Measurements from ENCODE around the gene HOXA3.

Gene HOXA3

DNA sequence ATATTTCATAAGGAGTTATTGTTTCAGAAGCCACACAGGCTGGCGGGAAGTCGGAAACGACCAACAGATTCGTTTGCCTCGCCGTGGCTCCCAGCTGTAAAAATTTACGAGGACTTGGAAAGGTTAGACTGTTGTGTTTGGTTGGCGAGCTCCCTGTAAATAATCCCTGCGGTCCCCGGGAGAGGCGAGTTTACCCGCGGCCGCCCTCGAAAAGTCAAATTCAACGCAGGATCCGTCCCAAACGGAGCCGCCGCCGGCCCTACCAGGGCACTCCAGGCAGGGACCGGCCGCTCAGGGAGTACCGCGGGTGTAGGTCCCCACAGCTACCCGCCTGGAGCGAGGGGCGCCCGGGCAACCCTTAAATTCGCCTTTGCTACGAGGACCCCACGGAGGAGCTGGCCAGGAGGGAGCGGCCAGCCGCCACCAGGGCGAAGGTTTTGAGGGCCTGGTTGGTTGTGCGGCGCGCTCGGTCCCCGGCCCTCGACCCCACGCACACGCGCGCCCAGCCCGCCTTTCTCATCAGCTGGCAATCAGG, 13.7 kb upstream of the HOXA3 start:
- POLR2A ChIA-PET = interaction anchor here (0.6 to 2.1 kb wide), 4 partner anchors 9 to 19 kb away, joined by 3 to 9 read pairs (median 3); partner anchors contain the start of genes HOXA11, HOXA3 and HOXA7
- CTCF ChIA-PET = interaction anchor here (0.7 to 2.2 kb wide), 9 partner anchors 9 to 794 kb away, joined by 3 to 12 read pairs (median 6); partner anchors contain the start of genes HOXA3 and HOXA7
- H3K4me3 ChIP-seq (ENCODE audit: control insufficient read depth in 1 of 7, extremely low read depth in 1 of 7, insufficient read depth in 4 of 7, low read depth in 2 of 7, low read length in 6 of 7) = peak overlapping the region; percentile 34 to 100 (median 87)
- peak in 1 of 3 donors; percentile 31 for DNase-seq
- peak overlapping the region; percentile 92 to 96 for H3K27ac ChIP-seq (ENCODE audit: insufficient read depth in 1 of 2, low read depth in 1 of 2, low read length in 2 of 2, poor library complexity in 1 of 2, severe bottlenecking in 2 of 2)
- peaks cover 0 to 55% (median 12%) of the 10 kb centered on the region in 4 experiments for H3K36me3 ChIP-seq (ENCODE audit: control insufficient read depth in 4 of 4, insufficient read depth in 4 of 4, low read length in 3 of 4)
- no peaks in the 10 kb centered on the region for H3K27me3 ChIP-seq (replicated peaks in 2 of 5; ENCODE audit: control insufficient read depth in 4 of 5, insufficient read depth in 5 of 5, low read length in 4 of 5)
- peaks cover 19 to 67% (median 46%) of the 10 kb centered on the region in 4 experiments for H3K4me1 ChIP-seq (ENCODE audit: control extremely low read depth in 1 of 4, control insufficient read depth in 4 of 4, insufficient read depth in 4 of 4, low read length in 3 of 4)
- H3K9me3 ChIP-seq (ENCODE audit: control extremely low read depth in 1 of 5, control insufficient read depth in 4 of 5, insufficient read depth in 2 of 5, low read depth in 1 of 5, low read length in 4 of 5) = no peaks in the 10 kb centered on the region
- under 1% methylated on average over 41 of the region's 46 CpGs for WGBS (ENCODE audit: insufficient coverage)

DNA sequence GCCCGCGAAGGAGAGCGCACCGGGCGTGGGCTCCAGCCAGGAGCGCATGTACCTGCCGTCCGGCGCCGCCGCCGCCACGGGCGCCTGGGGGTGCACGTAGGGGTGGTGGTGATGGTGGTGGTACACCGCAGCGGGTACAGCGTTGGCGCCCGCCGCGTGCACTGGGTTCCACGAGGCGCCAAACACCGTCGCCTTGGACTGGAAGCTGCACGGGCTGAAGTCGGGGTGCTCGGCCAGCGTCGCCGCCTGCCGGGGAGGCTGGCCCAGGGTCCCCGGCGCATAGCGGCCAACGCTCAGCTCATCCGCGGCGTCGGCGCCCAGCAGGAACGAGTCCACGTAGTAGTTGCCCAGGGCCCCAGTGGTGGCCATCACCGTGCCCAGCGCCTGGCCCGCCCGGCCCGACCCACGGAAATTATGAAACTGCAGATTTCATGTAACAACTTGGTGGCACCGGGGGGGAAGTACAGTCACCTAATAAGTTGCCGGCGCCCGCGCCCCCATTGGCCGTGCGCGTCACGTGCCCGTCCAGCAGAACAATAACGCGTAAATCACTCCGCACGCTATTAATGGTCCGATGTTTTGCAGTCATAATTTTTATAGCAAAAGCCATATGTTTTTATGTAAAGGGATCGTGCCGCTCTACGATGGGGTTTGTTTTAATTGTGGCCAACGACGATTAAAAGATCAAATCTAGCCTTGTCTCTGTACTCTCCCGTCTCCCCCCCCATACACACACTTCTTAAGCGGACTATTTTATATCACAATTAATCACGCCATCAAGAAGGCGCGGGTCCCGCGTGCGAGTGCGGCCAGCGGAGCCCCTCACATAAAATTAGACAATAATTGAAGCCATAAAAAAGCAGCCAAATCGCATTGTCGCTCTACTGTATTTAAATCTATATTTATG, 13.0 kb upstream of the HOXA3 start, which contains the start of gene HOXA9:
Gene HOXA9 (minus strand): TSS at position 449 of the 907 bp plus-strand sequence. CDS start 80 bp downstream, at position 369.
- peaks cover 16 to 65% (median 51%) of the 10 kb centered on the region in 4 experiments for H3K4me1 ChIP-seq (ENCODE audit: control extremely low read depth in 1 of 4, control insufficient read depth in 4 of 4, insufficient read depth in 4 of 4, low read length in 3 of 4)
- ChIA-PET CTCF (interaction anchor here (0.7 to 2.2 kb wide), 7 partner anchors 8 to 793 kb away, joined by 3 to 12 read pairs (median 6); partner anchors contain the start of genes HOXA3 and HOXA7), POLR2A (interaction anchor here (0.6 to 2.1 kb wide), 2 partner anchors 9 to 20 kb away, joined by 3 to 9 read pairs; partner anchors contain the start of genes HOXA11 and HOXA7)
- H3K4me3 ChIP-seq (ENCODE audit: control insufficient read depth in 1 of 7, extremely low read depth in 1 of 7, insufficient read depth in 4 of 7, low read depth in 2 of 7, low read length in 6 of 7) = peak within 1 kb of the TSS; percentile 73 to 100 (median 87)
- H3K9me3 ChIP-seq (ENCODE audit: control extremely low read depth in 1 of 5, control insufficient read depth in 4 of 5, insufficient read depth in 2 of 5, low read depth in 1 of 5, low read length in 4 of 5) = no peaks in the 10 kb centered on the region
- peaks cover 0 to 52% (median 12%) of the 10 kb centered on the region in 4 experiments for H3K36me3 ChIP-seq (ENCODE audit: control insufficient read depth in 4 of 4, insufficient read depth in 4 of 4, low read length in 3 of 4)
- peak within 1 kb of the TSS; percentile 92 to 96 for H3K27ac ChIP-seq (ENCODE audit: insufficient read depth in 1 of 2, low read depth in 1 of 2, low read length in 2 of 2, poor library complexity in 1 of 2, severe bottlenecking in 2 of 2)
- peak; percentile 95 to 98 (median 97) for DNase-seq
- no peaks in the 10 kb centered on the region for H3K27me3 ChIP-seq (replicated peaks in 2 of 5; ENCODE audit: control insufficient read depth in 4 of 5, insufficient read depth in 5 of 5, low read length in 4 of 5)
- WGBS (ENCODE audit: insufficient coverage) = 0% methylated on average over 55 of the region's 82 CpGs

DNA sequence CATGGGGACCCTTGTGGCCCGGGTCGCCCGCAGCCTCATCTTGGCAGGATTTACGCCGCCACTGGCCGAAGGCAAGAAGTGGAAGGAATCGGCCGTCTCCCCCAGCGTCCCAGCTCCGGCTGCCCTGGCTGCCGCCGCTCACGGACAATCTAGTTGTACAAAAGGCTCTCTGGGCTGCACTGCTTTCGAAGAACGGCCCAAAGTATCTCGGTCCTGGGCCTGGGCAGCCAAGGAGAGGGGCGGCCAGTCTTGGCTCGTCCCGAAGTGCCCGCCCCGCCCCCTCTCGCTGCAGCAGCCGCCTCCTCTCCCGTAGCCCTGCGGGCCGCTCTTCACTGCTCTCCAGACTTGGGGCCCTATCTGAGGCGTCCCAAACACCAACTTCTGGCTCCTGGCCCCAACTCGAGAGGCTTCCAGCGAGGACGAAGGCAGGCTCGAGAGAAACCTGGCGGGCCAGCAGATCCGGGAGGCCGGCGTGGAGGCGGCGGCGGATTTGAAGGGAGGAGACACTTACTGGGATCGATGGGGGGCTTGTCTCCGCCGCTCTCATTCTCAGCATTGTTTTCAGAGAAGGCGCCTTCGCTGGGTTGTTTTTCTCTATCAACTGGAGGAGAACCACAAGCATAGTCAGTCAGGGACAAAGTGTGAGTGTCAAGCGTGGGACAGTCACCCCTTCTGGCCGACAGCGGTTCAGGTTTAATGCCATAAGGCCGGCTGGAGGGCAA, 12.1 kb upstream of the HOXA3 start:
- peak overlapping the region; percentile 92 to 96 for H3K27ac ChIP-seq (ENCODE audit: insufficient read depth in 1 of 2, low read depth in 1 of 2, low read length in 2 of 2, poor library complexity in 1 of 2, severe bottlenecking in 2 of 2)
- H3K36me3 ChIP-seq (ENCODE audit: control insufficient read depth in 4 of 4, insufficient read depth in 4 of 4, low read length in 3 of 4) = peaks cover 0 to 50% (median 12%) of the 10 kb centered on the region in 4 experiments
- peak overlapping the region; percentile 73 to 100 (median 87) for H3K4me3 ChIP-seq (ENCODE audit: control insufficient read depth in 1 of 7, extremely low read depth in 1 of 7, insufficient read depth in 4 of 7, low read depth in 2 of 7, low read length in 6 of 7)
- peak in 1 of 3 donors; percentile 72 for DNase-seq
- under 1% methylated on average over 39 of the region's 47 CpGs for WGBS (ENCODE audit: insufficient coverage)
- H3K4me1 ChIP-seq (ENCODE audit: control extremely low read depth in 1 of 4, control insufficient read depth in 4 of 4, insufficient read depth in 4 of 4, low read length in 3 of 4) = peaks cover 15 to 70% (median 59%) of the 10 kb centered on the region in 4 experiments
- no peaks in the 10 kb centered on the region for H3K27me3 ChIP-seq (replicated peaks in 2 of 5; ENCODE audit: control insufficient read depth in 4 of 5, insufficient read depth in 5 of 5, low read length in 4 of 5)
- H3K9me3 ChIP-seq (ENCODE audit: control extremely low read depth in 1 of 5, control insufficient read depth in 4 of 5, insufficient read depth in 2 of 5, low read depth in 1 of 5, low read length in 4 of 5) = no peaks in the 10 kb centered on the region
- ChIA-PET CTCF (interaction anchor here (0.7 to 4.6 kb wide), 6 partner anchors 11 to 310 kb away, joined by 3 to 84 read pairs (median 14); partner anchors contain the start of genes HOXA10, HOXA3 and HOXA6), POLR2A (interaction anchor here (2.1 kb wide), 1 partner anchor 8 kb away, joined by 9 read pairs; the partner anchor contains the start of gene HOXA7)

DNA sequence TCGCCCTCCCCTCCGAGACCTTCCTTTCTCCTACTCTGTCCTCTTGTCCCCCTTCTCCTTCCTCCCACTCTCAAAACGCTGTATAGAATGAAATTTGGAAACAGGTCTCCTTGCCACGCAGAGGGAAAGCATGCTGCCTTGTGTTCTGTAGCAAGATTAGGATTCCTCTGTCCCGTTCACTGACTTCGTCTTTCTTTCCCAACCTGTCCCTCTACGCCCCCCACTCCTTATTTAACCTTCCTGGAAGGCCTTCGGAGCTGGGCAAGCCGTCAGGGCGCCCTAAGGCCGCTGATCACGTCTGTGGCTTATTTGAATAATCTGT, 11.6 kb upstream of the HOXA3 start:
- H3K27me3 ChIP-seq (replicated peaks in 2 of 5; ENCODE audit: control insufficient read depth in 4 of 5, insufficient read depth in 5 of 5, low read length in 4 of 5) = no peaks in the 10 kb centered on the region
- DNase-seq = no peak
- peaks cover 0 to 47% (median 12%) of the 10 kb centered on the region in 4 experiments for H3K36me3 ChIP-seq (ENCODE audit: control insufficient read depth in 4 of 4, insufficient read depth in 4 of 4, low read length in 3 of 4)
- peak overlapping the region; percentile 92 to 96 for H3K27ac ChIP-seq (ENCODE audit: insufficient read depth in 1 of 2, low read depth in 1 of 2, low read length in 2 of 2, poor library complexity in 1 of 2, severe bottlenecking in 2 of 2)
- POLR2A ChIA-PET = no interaction called here
- WGBS (ENCODE audit: insufficient coverage) = 0% methylated on average over 10 of the region's 12 CpGs
- H3K9me3 ChIP-seq (ENCODE audit: control extremely low read depth in 1 of 5, control insufficient read depth in 4 of 5, insufficient read depth in 2 of 5, low read depth in 1 of 5, low read length in 4 of 5) = no peaks in the 10 kb centered on the region
- peaks cover 18 to 72% (median 64%) of the 10 kb centered on the region in 4 experiments for H3K4me1 ChIP-seq (ENCODE audit: control extremely low read depth in 1 of 4, control insufficient read depth in 4 of 4, insufficient read depth in 4 of 4, low read length in 3 of 4)
- CTCF ChIA-PET = interaction anchor here (0.7 to 4.6 kb wide), 6 partner anchors 10 to 794 kb away, joined by 3 to 84 read pairs (median 16); partner anchors contain the start of genes HOXA10, HOXA3 and HOXA6
- peak overlapping the region; percentile 73 to 100 (median 87) for H3K4me3 ChIP-seq (ENCODE audit: control insufficient read depth in 1 of 7, extremely low read depth in 1 of 7, insufficient read depth in 4 of 7, low read depth in 2 of 7, low read length in 6 of 7)

DNA sequence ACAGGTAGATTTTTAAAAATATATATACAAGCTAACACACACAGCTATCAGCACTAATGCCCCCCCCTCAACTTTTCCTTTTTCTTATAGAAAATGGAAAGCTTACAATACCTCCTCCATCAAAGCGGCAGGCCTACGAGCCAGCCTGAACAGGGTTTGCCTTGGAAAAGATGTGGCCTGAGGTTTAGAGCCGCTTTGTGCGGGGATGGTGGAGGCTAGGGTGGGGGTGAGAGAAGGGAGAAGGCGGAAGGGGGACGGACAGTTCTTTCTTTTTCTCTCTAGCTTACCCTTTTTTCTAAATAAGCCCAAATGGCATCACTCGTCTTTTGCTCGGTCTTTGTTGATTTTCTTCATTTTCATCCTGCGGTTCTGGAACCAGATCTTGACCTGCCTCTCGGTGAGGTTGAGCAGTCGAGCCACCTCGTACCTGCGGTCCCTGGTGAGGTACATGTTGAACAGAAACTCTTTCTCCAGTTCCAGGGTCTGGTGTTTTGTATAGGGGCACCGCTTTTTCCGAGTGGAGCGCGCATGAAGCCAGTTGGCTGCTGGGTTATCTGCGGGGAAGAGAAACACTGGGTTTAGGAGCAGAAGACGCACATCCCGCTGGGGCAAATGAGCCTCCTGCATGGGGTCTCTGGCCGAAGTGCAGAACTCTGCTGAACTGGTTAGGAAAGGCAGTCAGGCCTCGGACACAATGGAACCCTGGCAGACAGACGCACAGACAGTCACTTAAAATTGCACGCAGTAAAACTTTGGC, 11.1 kb upstream of the HOXA3 start:
- Histone ChIP-seq H3K4me3 (ENCODE audit: control insufficient read depth in 1 of 7, extremely low read depth in 1 of 7, insufficient read depth in 4 of 7, low read depth in 2 of 7, low read length in 6 of 7) (peak overlapping the region; percentile 73 to 100 (median 87)), H3K9me3 (ENCODE audit: control extremely low read depth in 1 of 5, control insufficient read depth in 4 of 5, insufficient read depth in 2 of 5, low read depth in 1 of 5, low read length in 4 of 5) (no peaks in the 10 kb centered on the region), H3K27ac (ENCODE audit: insufficient read depth in 1 of 2, low read depth in 1 of 2, low read length in 2 of 2, poor library complexity in 1 of 2, severe bottlenecking in 2 of 2) (peak overlapping the region; percentile 92 to 96), H3K36me3 (ENCODE audit: control insufficient read depth in 4 of 4, insufficient read depth in 4 of 4, low read length in 3 of 4) (peaks cover 0 to 43% (median 12%) of the 10 kb centered on the region in 4 experiments), H3K27me3 (replicated peaks in 2 of 5; ENCODE audit: control insufficient read depth in 4 of 5, insufficient read depth in 5 of 5, low read length in 4 of 5) (no peaks in the 10 kb centered on the region), H3K4me1 (ENCODE audit: control extremely low read depth in 1 of 4, control insufficient read depth in 4 of 4, insufficient read depth in 4 of 4, low read length in 3 of 4) (peaks cover 19 to 73% (median 69%) of the 10 kb centered on the region in 4 experiments)
- under 1% methylated on average over 18 of the region's 24 CpGs for WGBS (ENCODE audit: insufficient coverage)
- POLR2A ChIA-PET = interaction anchor here (2.8 to 3.2 kb wide), 2 partner anchors 9 to 12 kb away, joined by 15 to 17 read pairs; partner anchors contain the start of gene HOXA3
- CTCF ChIA-PET = interaction anchor here (0.7 to 4.6 kb wide), 15 partner anchors 10 to 1271 kb away, joined by 3 to 84 read pairs (median 6); partner anchors contain the start of genes HOXA10, HOXA11, HOXA3 and HOXA6
- no peak for DNase-seq

All from common myeloid progenitor, CD34-positive (primary cell).